Mesenchymal stem cell (in vitro differentiated cells and primary cell): ENCODE measurements around the gene ITGA11.
A peak's percentile ranks its signal among the peaks of the same experiment; 100 is the strongest.

Source experiments
- DNase-seq: peaks from one replicate; pipeline ENCODE4 v3.0.0-alpha.2; 2013
- H2AFZ ChIP-seq: one replicate; pipeline ENCODE4 v1.6.1; 2013; ENCODE audit warnings: low read depth, mild to moderate bottlenecking, control low read depth, inconsistent platforms, low read length, moderate library complexity
- H2AK5ac ChIP-seq: 2 replicates; pipeline ENCODE4 v1.6.1; 2013; ENCODE audit warnings: low read length, moderate library complexity, mild to moderate bottlenecking, inconsistent platforms; ENCODE audit not compliant: severe bottlenecking
- H2BK120ac ChIP-seq: one replicate; pipeline ENCODE4 v1.6.1; 2013; ENCODE audit warnings: low read depth, mild to moderate bottlenecking, inconsistent platforms, low read length, moderate library complexity
- H2BK12ac ChIP-seq, 2 experiments: one replicate each; pipeline ENCODE4 v1.6.1; 2013; ENCODE audit warnings: inconsistent platforms in 2 of 2, low read length in 2 of 2, mild to moderate bottlenecking in 2 of 2, moderate library complexity in 2 of 2, control low read depth in 1 of 2
- H2BK15ac ChIP-seq: one replicate; pipeline ENCODE4 v1.6.1; 2013; ENCODE audit warnings: mild to moderate bottlenecking, low read depth, inconsistent platforms; ENCODE audit not compliant: poor library complexity, severe bottlenecking
- H2BK5ac ChIP-seq: 2 replicates; pipeline ENCODE4 v1.6.1; 2013; ENCODE audit warnings: low read depth, mild to moderate bottlenecking, low read length, control low read depth, inconsistent platforms; ENCODE audit not compliant: poor library complexity, severe bottlenecking
- H3K14ac ChIP-seq, 2 experiments: one replicate each; pipeline ENCODE4 v1.6.1; 2013; ENCODE audit warnings: inconsistent platforms in 2 of 2, low read length in 2 of 2, control low read depth in 1 of 2, mild to moderate bottlenecking in 1 of 2, moderate library complexity in 1 of 2
- H3K18ac ChIP-seq, 2 experiments: one replicate each; pipeline ENCODE4 v1.6.1; 2013; ENCODE audit warnings: inconsistent platforms in 2 of 2, low read length in 2 of 2, control low read depth in 1 of 2, low read depth in 1 of 2, mild to moderate bottlenecking in 1 of 2
- H3K23ac ChIP-seq, 2 experiments: one replicate each; pipeline ENCODE4 v1.6.1; 2013; ENCODE audit warnings: inconsistent platforms in 2 of 2, low read length in 2 of 2, mild to moderate bottlenecking in 2 of 2, moderate library complexity in 2 of 2, control low read depth in 1 of 2
- H3K27ac ChIP-seq: 2 replicates; pipeline ENCODE4 v1.5.1; 2013; ENCODE audit warnings: mild to moderate bottlenecking, moderate library complexity, low read length, control low read depth, inconsistent platforms; ENCODE audit not compliant: poor library complexity, severe bottlenecking
- H3K27me3 ChIP-seq, 2 experiments: 2 replicates each; pipeline versions ENCODE4 v1.6.1 to v1.7.0; 2013; ENCODE audit warnings: low read length in 2 of 2, mild to moderate bottlenecking in 2 of 2, moderate library complexity in 2 of 2, control low read depth in 1 of 2, inconsistent platforms in 1 of 2; ENCODE audit not compliant: control insufficient read depth in 1 of 2, insufficient read depth in 1 of 2
- H3K36me3 ChIP-seq, 2 experiments: 2 replicates each; pipeline versions ENCODE4 v1.6.1 to v1.7.0; 2013; ENCODE audit warnings: low read length in 2 of 2, control low read depth in 1 of 2, inconsistent platforms in 1 of 2, low read depth in 1 of 2, mild to moderate bottlenecking in 1 of 2; ENCODE audit not compliant: insufficient read depth in 2 of 2, control insufficient read depth in 1 of 2
- H3K4ac ChIP-seq, 2 experiments: one replicate each; pipeline ENCODE4 v1.6.1; 2013; ENCODE audit warnings: inconsistent platforms in 2 of 2, low read length in 2 of 2, mild to moderate bottlenecking in 2 of 2, moderate library complexity in 2 of 2, control low read depth in 1 of 2, low read depth in 1 of 2
- H3K4me1 ChIP-seq: 2 replicates; pipeline ENCODE4 v1.6.1; 2013; ENCODE audit warnings: low read depth, low read length, control low read depth; ENCODE audit not compliant: control insufficient read depth, insufficient read depth
- H3K4me2 ChIP-seq: 2 replicates; pipeline ENCODE4 v1.6.1; 2013; ENCODE audit warnings: low read length, mild to moderate bottlenecking, inconsistent platforms; ENCODE audit not compliant: poor library complexity, severe bottlenecking
- H3K4me3 ChIP-seq, 2 experiments: 2 replicates each; pipeline versions ENCODE4 v1.5.1 to v1.7.0; 2013; ENCODE audit warnings: low read length in 2 of 2, mild to moderate bottlenecking in 2 of 2, control low read depth in 1 of 2, low read depth in 1 of 2; ENCODE audit not compliant: insufficient read depth in 1 of 2
- H3K79me1 ChIP-seq: replicated peaks from 2 replicates; pipeline ENCODE4 v1.6.1; 2013; ENCODE audit warnings: mild to moderate bottlenecking, control low read depth, low read length, inconsistent platforms; ENCODE audit not compliant: poor library complexity, severe bottlenecking
- H3K9ac ChIP-seq: 2 replicates; pipeline ENCODE4 v1.7.0; 2013; ENCODE audit warnings: mild to moderate bottlenecking, low read length, moderate library complexity
- H3K9me3 ChIP-seq: 2 replicates; pipeline ENCODE4 v1.7.0; 2013; ENCODE audit warnings: mild to moderate bottlenecking, low read length; ENCODE audit not compliant: control insufficient read depth
- H4K8ac ChIP-seq: one replicate; pipeline ENCODE4 v1.6.1; 2013; ENCODE audit warnings: inconsistent platforms, mild to moderate bottlenecking, low read length, moderate library complexity
- H4K91ac ChIP-seq: one replicate; pipeline ENCODE4 v1.6.1; 2013; ENCODE audit warnings: mild to moderate bottlenecking, low read length, inconsistent platforms
- WGBS: methylation state at CpG from one replicate; pipeline ENCODE4 v1.1.7; 2013; ENCODE audit warnings: mixed read lengths; 5-methylcytosine and 5-hydroxymethylcytosine counted together

The ITGA11 gene

DNA sequence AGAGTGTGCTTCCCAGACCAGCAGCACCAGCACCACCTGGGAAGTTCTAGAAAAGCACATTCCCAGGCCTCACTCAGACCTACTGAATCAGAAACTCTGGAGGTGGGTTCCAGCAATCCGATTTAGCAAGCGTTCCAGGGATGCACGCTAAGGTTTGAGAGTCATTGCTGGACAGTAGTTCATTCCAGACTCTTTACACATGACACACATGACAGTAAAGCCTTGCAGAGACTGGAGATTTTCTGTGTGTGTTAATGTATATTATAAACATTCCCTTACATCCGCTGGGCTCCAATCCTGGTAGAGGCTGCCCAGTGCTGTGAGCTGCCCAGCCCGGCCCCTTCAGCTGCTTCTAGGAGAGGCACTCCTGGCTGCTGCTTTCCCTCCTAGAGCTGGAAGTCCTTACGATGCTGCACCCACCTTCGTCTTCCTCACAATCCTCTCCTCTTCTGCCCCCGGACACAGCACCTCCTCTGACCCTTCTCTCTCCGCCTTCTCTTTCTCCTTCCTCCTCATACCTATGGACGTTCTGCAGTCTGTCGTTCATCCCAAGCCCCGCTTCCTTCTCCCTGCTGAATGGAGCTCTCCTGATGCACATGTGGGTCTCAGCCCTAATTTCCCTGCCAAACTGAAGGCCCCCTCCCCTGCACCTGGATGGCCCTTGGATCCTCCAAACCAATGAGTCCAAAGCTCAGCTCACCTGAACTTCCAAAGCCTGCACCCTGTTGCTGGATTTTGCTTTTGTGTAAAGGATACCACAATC, 44.4 kb downstream of the ITGA11 start:
- Histone ChIP-seq H3K79me1 (peaks cover 26% of the 10 kb centered on the region), H2BK12ac (peak overlapping the region; percentile 73 to 76), H2AFZ (no peak overlapping the region), H3K14ac (peak overlapping the region in 1 of 2 experiments; percentile 50), H3K27me3 (peaks cover 0 to 24% of the 10 kb centered on the region in 2 experiments), H3K4ac (peak overlapping the region; percentile 42 to 62), H2AK5ac (peak overlapping the region; percentile 29), H2BK5ac (no peak overlapping the region), H3K23ac (no peak overlapping the region), H3K27ac (no peak overlapping the region), H2BK120ac (peak overlapping the region; percentile 21), H3K4me3 (no peak overlapping the region), H4K91ac (peak overlapping the region; percentile 91), H4K8ac (peak overlapping the region; percentile 78), H3K9me3 (peaks cover 2% of the 10 kb centered on the region), H2BK15ac (peak overlapping the region; percentile 78), H3K4me1 (peaks cover 32% of the 10 kb centered on the region), H3K9ac (no peak overlapping the region), H3K4me2 (no peak overlapping the region), H3K36me3 (peaks cover 0 to 39% of the 10 kb centered on the region in 2 experiments), H3K18ac (peak overlapping the region; percentile 75 to 88)
- WGBS: 77% methylated on average over 12 of the region's 12 CpGs
- peak; percentile 86 for DNase-seq

DNA sequence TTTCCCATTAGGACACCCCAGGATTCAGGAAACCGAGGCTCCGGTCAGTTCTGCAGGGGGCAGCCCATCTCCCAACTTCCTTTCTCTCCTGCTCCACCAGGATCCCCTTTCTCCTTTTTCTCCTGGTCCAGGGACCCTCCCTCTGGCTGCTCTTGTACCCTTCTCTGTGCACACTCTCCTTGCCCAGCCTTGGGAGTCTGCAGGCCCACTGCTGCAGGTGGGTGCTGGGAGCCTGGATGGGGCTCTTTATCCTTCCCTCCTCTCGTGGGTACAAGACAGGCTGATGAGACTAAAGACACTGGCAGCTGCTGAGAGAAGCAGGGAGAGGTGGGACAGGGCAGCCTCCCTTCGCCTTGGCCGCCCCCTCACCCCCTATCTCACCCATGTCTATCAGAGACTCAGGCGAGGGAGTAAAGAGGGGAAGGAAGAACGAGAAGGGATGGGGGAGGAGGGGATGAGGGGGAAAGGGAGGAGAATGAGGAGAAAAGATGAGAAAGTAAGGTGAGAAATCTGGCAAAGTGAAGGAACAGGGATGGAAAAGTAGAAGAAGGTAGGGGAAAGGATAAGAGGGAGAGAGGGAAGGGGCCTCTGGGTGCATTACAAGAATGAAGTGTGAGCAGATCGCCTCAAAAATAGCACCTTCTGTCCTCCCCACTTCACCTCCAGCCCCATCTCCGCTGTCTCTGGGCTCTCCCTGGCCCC, 45.2 kb downstream of the ITGA11 start:
- peaks cover 0 to 40% of the 10 kb centered on the region in 2 experiments for H3K36me3 ChIP-seq
- H2BK15ac ChIP-seq: peak overlapping the region; percentile 78
- peak overlapping the region; percentile 91 for H4K91ac ChIP-seq
- H2BK5ac ChIP-seq: no peak overlapping the region
- H2BK12ac ChIP-seq: peak overlapping the region; percentile 73 to 76
- peak overlapping the region; percentile 29 for H2AK5ac ChIP-seq
- no peak for DNase-seq
- WGBS: 81% methylated on average over 7 of the region's 9 CpGs
- peak overlapping the region; percentile 42 to 98 for H3K4ac ChIP-seq
- H3K23ac ChIP-seq: no peak overlapping the region
- peak overlapping the region in 1 of 2 experiments; percentile 37 for H3K14ac ChIP-seq
- H3K4me1 ChIP-seq: peaks cover 32% of the 10 kb centered on the region
- no peak overlapping the region for H3K9ac ChIP-seq
- H3K4me2 ChIP-seq: no peak overlapping the region
- peaks cover 26% of the 10 kb centered on the region for H3K79me1 ChIP-seq
- H2BK120ac ChIP-seq: peak overlapping the region; percentile 21
- no peak overlapping the region for H2AFZ ChIP-seq
- peak overlapping the region; percentile 46 for H4K8ac ChIP-seq
- H3K9me3 ChIP-seq: no peaks in the 10 kb centered on the region
- H3K18ac ChIP-seq: peak overlapping the region; percentile 75 to 88
- no peak overlapping the region for H3K4me3 ChIP-seq
- H3K27ac ChIP-seq: no peak overlapping the region
- H3K27me3 ChIP-seq: peaks cover 0 to 24% of the 10 kb centered on the region in 2 experiments

DNA sequence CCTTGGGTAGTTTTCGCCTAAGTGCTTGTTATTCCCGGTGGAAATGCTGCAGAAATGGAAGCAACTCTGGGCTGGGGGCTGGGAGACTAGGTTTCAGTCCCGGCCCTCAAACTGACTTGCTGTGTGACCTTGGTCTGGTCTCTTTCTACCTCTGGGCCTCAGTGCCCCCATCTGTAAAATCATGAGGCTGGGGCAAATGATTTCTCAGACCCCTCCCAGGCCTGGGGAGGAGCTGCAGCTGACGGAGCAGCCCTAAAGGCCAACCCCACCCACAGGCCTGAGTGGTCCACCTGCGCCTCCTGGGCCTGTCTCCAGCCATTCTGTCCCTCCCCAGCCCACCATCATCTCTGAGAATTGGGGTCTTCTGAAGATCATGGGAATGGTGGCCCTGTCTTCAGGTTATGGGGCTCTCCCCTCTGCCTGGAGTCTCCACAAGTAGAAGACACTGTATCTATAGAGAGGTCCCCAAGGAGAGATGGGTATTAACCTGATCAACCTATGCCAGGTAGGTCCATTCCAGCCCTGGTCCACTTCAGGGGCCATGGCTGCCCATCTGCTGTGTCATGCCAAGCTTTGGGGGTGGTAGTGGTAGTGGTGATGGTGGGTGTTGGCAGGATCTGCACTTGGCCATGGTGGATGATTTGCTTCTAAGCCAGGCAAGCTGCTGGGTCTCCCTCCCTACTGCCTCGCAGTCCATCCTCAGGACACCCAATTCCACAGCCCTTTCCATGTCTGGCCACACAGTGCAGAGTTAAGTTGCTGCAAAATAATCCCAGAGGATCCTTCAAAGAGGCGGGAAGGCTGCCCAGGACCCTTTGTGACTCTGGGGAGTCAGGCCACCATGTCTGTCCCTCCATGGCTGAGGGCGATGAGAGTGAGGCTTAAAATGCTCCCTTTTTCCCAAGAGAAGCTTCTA, 46.0 kb downstream of the ITGA11 start:
- H3K9ac ChIP-seq: no peak overlapping the region
- H2BK5ac ChIP-seq: no peak overlapping the region
- no peak overlapping the region for H3K23ac ChIP-seq
- peak overlapping the region; percentile 89 for H4K91ac ChIP-seq
- H3K36me3 ChIP-seq: peaks cover 0 to 37% of the 10 kb centered on the region in 2 experiments
- peaks cover 0 to 24% of the 10 kb centered on the region in 2 experiments for H3K27me3 ChIP-seq
- peaks cover 31% of the 10 kb centered on the region for H3K4me1 ChIP-seq
- DNase-seq: no peak
- H2BK120ac ChIP-seq: peak overlapping the region; percentile 45
- peak overlapping the region; percentile 76 to 99 for H2BK12ac ChIP-seq
- no peak overlapping the region for H3K4me2 ChIP-seq
- H3K27ac ChIP-seq: no peak overlapping the region
- peak overlapping the region; percentile 84 for H2BK15ac ChIP-seq
- no peak overlapping the region for H3K4me3 ChIP-seq
- H3K79me1 ChIP-seq: peaks cover 25% of the 10 kb centered on the region
- H2AK5ac ChIP-seq: no peak overlapping the region
- H3K4ac ChIP-seq: peak overlapping the region; percentile 42 to 98
- WGBS: 98% methylated on average over 6 of the region's 8 CpGs
- no peak overlapping the region for H2AFZ ChIP-seq
- peak overlapping the region in 1 of 2 experiments; percentile 45 for H3K14ac ChIP-seq
- H3K18ac ChIP-seq: peak overlapping the region; percentile 98
- peak overlapping the region; percentile 67 for H4K8ac ChIP-seq
- no peaks in the 10 kb centered on the region for H3K9me3 ChIP-seq
